HEK293T (cell line): ENCODE measurements around the gene LPAR3.
A peak's percentile ranks its signal among the peaks of the same experiment; 100 is the strongest.

Source experiments
- CTCF ChIA-PET: fragments of 350-600 bp; formaldehyde crosslinking; extraction: SDS; loops from one replicate; lab custom pipeline; 2021; ENCODE audit warnings: antibody characterized with exemption, inconsistent platforms; lab: Yijun Ruan, JAX
- POLR2A ChIA-PET: fragments of 350-600 bp; formaldehyde crosslinking; extraction: SDS; loops from one replicate; lab custom pipeline; 2020; ENCODE audit warnings: antibody characterized with exemption, inconsistent platforms; lab: Yijun Ruan, JAX
- DNase-seq: peaks from one replicate; pipeline ENCODE4 v3.0.0; 2012; ENCODE audit warnings: mixed read lengths; ENCODE audit errors: extremely low spot score
- ARNT ChIP-seq: fragments of 450-650 bp; IDR thresholded peaks from 2 replicates; pipeline ENCODE4 v1.6.1; 2017; ENCODE audit warnings: mild to moderate bottlenecking
- BHLHE40 ChIP-seq: fragments of 450-650 bp; IDR thresholded peaks from 2 replicates; pipeline ENCODE4 v1.6.1; 2016; ENCODE audit warnings: mild to moderate bottlenecking, moderate library complexity, borderline replicate concordance
- CTBP1 ChIP-seq: fragments of 450-650 bp; IDR thresholded peaks from 2 replicates; pipeline ENCODE4 v1.6.1; 2016; ENCODE audit warnings: borderline replicate concordance
- ELF4 ChIP-seq: fragments of 450-650 bp; IDR thresholded peaks from 2 replicates; pipeline ENCODE4 v1.6.1; 2017; ENCODE audit warnings: antibody characterized with exemption
- FOXA1 ChIP-seq: fragments of 450-650 bp; IDR thresholded peaks from 2 replicates; pipeline ENCODE4 v1.6.1; 2016; ENCODE audit warnings: mild to moderate bottlenecking
- FOXK2 ChIP-seq: fragments of 450-650 bp; IDR thresholded peaks from 2 replicates; pipeline ENCODE4 v1.6.1; 2016; ENCODE audit warnings: mild to moderate bottlenecking
- FOXM1 ChIP-seq: fragments of 450-650 bp; IDR thresholded peaks from 2 replicates; pipeline ENCODE4 v1.6.1; 2017; ENCODE audit warnings: mild to moderate bottlenecking, borderline replicate concordance
- HDGF ChIP-seq: fragments of 450-650 bp; IDR thresholded peaks from 2 replicates; pipeline ENCODE4 v1.6.1; 2017; ENCODE audit warnings: antibody characterized with exemption, borderline replicate concordance
- L3MBTL2 ChIP-seq: fragments of 450-650 bp; conservative IDR thresholded peaks from 2 replicates; pipeline ENCODE4 v1.6.1; 2016; ENCODE audit warnings: mild to moderate bottlenecking
- LEF1 ChIP-seq: fragments of 450-650 bp; IDR thresholded peaks from 2 replicates; pipeline ENCODE4 v1.6.1; 2017; ENCODE audit warnings: mild to moderate bottlenecking, borderline replicate concordance
- NFRKB ChIP-seq: fragments of 450-650 bp; IDR thresholded peaks from 2 replicates; pipeline ENCODE4 v1.6.1; 2016; ENCODE audit warnings: mild to moderate bottlenecking, moderate library complexity
- SP1 ChIP-seq: fragments of 450-650 bp; IDR thresholded peaks from 2 replicates; pipeline ENCODE4 v1.6.1; 2017
- SUZ12 ChIP-seq: fragments of 450-650 bp; IDR thresholded peaks from 2 replicates; pipeline ENCODE4 v1.6.1; 2016; ENCODE audit warnings: mild to moderate bottlenecking
- TARDBP ChIP-seq: fragments of 450-650 bp; IDR thresholded peaks from 2 replicates; pipeline ENCODE4 v1.6.1; 2016
- ZNF384 ChIP-seq: fragments of 450-650 bp; IDR thresholded peaks from 2 replicates; pipeline ENCODE4 v1.6.1; 2016
- TF ChIP-seq, protein P1 (sequence below): fragments of 450-650 bp; IDR thresholded peaks from 2 replicates; pipeline ENCODE4 v1.6.1; 2016

LPAR3 gene

GRCh38 chr1:84776639-84777038 lies 116.4 kb downstream of the LPAR3 start:
- no peak for TF ChIP-seq SUZ12
- TF ChIP-seq FOXK2, result no peak
- TF ChIP-seq NFRKB, result no peak
- TF ChIP-seq HDGF, result no peak
- no peak for TF ChIP-seq ARNT
- TF ChIP-seq, protein P1, sequence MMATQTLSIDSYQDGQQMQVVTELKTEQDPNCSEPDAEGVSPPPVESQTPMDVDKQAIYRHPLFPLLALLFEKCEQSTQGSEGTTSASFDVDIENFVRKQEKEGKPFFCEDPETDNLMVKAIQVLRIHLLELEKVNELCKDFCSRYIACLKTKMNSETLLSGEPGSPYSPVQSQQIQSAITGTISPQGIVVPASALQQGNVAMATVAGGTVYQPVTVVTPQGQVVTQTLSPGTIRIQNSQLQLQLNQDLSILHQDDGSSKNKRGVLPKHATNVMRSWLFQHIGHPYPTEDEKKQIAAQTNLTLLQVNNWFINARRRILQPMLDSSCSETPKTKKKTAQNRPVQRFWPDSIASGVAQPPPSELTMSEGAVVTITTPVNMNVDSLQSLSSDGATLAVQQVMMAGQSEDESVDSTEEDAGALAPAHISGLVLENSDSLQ, result no peak
- no peak for TF ChIP-seq FOXM1
- no peak for TF ChIP-seq CTBP1
- no peak for TF ChIP-seq BHLHE40
- TF ChIP-seq TARDBP, result no peak
- TF ChIP-seq L3MBTL2, result no peak
- no peak for TF ChIP-seq LEF1
- TF ChIP-seq SP1, result no peak
- no peak for TF ChIP-seq ZNF384
- no peak for TF ChIP-seq FOXA1
- no peak for TF ChIP-seq ELF4
- ChIA-PET CTCF (no interaction called here), POLR2A (interaction anchor here (1.3 kb wide), 1 partner anchor 13 kb away, joined by 3 read pairs; no protein-coding TSS in a partner anchor)
- no peak for DNase-seq

DNA sequence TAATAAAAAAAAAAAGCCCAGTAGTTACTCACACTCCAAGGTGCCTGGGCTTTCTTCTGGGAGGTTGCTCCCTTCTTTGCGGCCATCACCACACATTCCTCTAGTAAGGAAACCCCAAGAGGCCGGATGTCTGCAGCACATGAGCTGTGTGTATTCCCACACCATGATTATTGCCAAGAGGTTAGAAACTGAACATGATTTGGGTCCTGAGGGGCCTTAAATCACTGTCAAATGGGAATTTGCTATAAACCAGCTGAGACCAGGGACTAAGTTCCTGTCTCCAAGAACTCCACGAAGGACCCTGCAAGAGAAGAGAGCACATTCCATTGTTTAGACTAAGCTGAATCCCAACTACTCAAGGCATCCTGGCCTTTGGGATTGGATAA lies 117.5 kb downstream of the LPAR3 start:
- CTCF ChIA-PET, result interaction anchor here (0.6 to 1.6 kb wide), 3 partner anchors 163 to 202 kb away, joined by 3 to 5 read pairs (median 3); partner anchors contain the start of gene CTBS
- POLR2A ChIA-PET, result no interaction called here
- TF ChIP-seq SUZ12, result no peak
- TF ChIP-seq SP1, result no peak
- no peak for TF ChIP-seq HDGF
- TF ChIP-seq ELF4, result no peak
- no peak for TF ChIP-seq ARNT
- no peak for TF ChIP-seq CTBP1
- TF ChIP-seq FOXA1, result no peak
- no peak for TF ChIP-seq FOXM1
- TF ChIP-seq L3MBTL2, result no peak
- no peak for DNase-seq

- CTCF ChIA-PET, result interaction anchor here (0.6 to 1.6 kb wide), 3 partner anchors 163 to 201 kb away, joined by 3 to 5 read pairs (median 3); partner anchors contain the start of gene CTBS
- no peak for DNase-seq
- POLR2A ChIA-PET, result no interaction called here
- TF ChIP-seq FOXM1 (no peak), SP1 (no peak), NFRKB (no peak), ELF4 (no peak), L3MBTL2 (no peak), HDGF (no peak), ZNF384 (no peak), CTBP1 (no peak), TARDBP (no peak), LEF1 (no peak), SUZ12 (no peak), ARNT (no peak), FOXA1 (no peak), FOXK2 (no peak), BHLHE40 (no peak)
- TF ChIP-seq, protein P1, result no peak
Observed at GRCh38 chr1:84774669-84775534, 118.1 kb downstream of the LPAR3 start.

- TF ChIP-seq NFRKB (no peak), LEF1 (no peak), ELF4 (no peak), SUZ12 (no peak), SP1 (no peak), FOXM1 (no peak)
- TF ChIP-seq, protein P1, result 0 out of 2 replicates have a peak, but pooled peaks have one; percentile 10
- DNase-seq, result no peak
- POLR2A ChIA-PET, result no interaction called here
- CTCF ChIA-PET, result no interaction called here
Observed at GRCh38 chr1:84773933-84774497, 119.0 kb downstream of the LPAR3 start.

DNA sequence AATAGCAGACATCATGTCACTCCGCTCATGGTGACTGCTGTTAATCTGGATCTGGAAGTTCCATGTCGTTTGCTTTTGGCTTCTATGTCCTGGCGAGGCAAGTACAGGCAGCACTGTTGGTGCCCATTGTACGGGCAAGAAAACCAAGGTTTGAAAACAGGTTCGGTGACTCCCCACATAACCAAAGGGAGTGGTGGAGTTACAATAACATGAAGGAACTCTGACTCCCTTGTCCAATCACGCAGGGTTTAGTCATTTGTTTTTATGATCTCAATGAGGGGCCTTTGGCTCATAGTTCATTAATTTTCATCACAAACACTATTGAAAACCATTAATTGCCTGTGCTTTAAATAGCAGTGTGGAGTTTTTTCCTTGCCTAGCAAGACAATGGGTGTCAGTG lies 119.8 kb downstream of the LPAR3 start:
- ChIA-PET CTCF (interaction anchor here (0.6 to 2.0 kb wide), 3 partner anchors 9 to 254 kb away, joined by 3 to 11 read pairs (median 7); no protein-coding TSS in a partner anchor), POLR2A (no interaction called here)
- DNase-seq, result no peak
- TF ChIP-seq ZNF384 (no peak), BHLHE40 (no peak), HDGF (no peak)

- ChIA-PET CTCF (interaction anchor here (0.6 to 2.1 kb wide), 11 partner anchors 10 to 645 kb away, joined by 3 to 11 read pairs (median 3); no protein-coding TSS in a partner anchor), POLR2A (no interaction called here)
- peak; percentile 87 for DNase-seq
- TF ChIP-seq L3MBTL2 (no peak), TARDBP (no peak), ELF4 (no peak), SP1 (no peak)
Observed at GRCh38 chr1:84772428-84772943, 120.5 kb downstream of the LPAR3 start.
